HG02870 (cell line): ENCODE results near the gene NCKAP1.
A peak's percentile ranks its signal among the peaks of the same experiment; 100 is the strongest.
"Not testable (repeated sequence)": the region's sequence is repeated elsewhere in the genome, so short reads cannot be mapped to it uniquely, and the experiment has no call there.

Source experiments
- ATAC-seq: cut with Tn5 transposase; IDR thresholded peaks from one replicate; pipeline ENCODE4 v1.9.1; 2021; ENCODE audit warnings: mild to moderate bottlenecking, moderate library complexity; ENCODE audit not compliant: unreplicated experiment

NCKAP1 gene

GRCh38 chr2:183038341-183039300 lies at the start of gene NCKAP1:
NCKAP1 (minus strand) TSS chr2:183038457; CDS start chr2:183038099, 358 bp downstream.
- peak; percentile 69 for ATAC-seq

- no peak for ATAC-seq
Observed at GRCh38 chr2:183081911-183082310, 43.7 kb upstream of the NCKAP1 start.

- peak; percentile 19 for ATAC-seq
Observed at GRCh38 chr2:183079139-183079775, 41.0 kb upstream of the NCKAP1 start.

GRCh38 chr2:183078464-183079138 lies 40.3 kb upstream of the NCKAP1 start, which contains the start of gene DUSP19:
DUSP19 (plus strand) TSS chr2:183078747; CDS start chr2:183078934, 187 bp downstream.
- ATAC-seq: peak; percentile 88

GRCh38 chr2:183078163-183078463 lies 39.9 kb upstream of the NCKAP1 start:
- no peak for ATAC-seq

- ATAC-seq: no peak
Observed at GRCh38 chr2:183072177-183072576, 33.9 kb upstream of the NCKAP1 start.

GRCh38 chr2:183070942-183071844 lies 32.9 kb upstream of the NCKAP1 start:
- no peak for ATAC-seq

- no peak for ATAC-seq
Observed at GRCh38 chr2:183069174-183069573, 30.9 kb upstream of the NCKAP1 start.

- ATAC-seq: no peak
Observed at GRCh38 chr2:183068561-183068960, 30.3 kb upstream of the NCKAP1 start.

GRCh38 chr2:183063083-183063482 lies 24.8 kb upstream of the NCKAP1 start:
- no peak for ATAC-seq

- ATAC-seq: no peak
Observed at GRCh38 chr2:183060571-183061231, 22.4 kb upstream of the NCKAP1 start.

- no peak for ATAC-seq
Observed at GRCh38 chr2:183059561-183059960, 21.3 kb upstream of the NCKAP1 start.

GRCh38 chr2:183057333-183057985 lies 19.2 kb upstream of the NCKAP1 start:
- ATAC-seq: peak; percentile 47

- ATAC-seq: no peak
Observed at GRCh38 chr2:183049420-183049819, 11.2 kb upstream of the NCKAP1 start.

- ATAC-seq: not testable (repeated sequence)
Observed at GRCh38 chr2:183047486-183048125, 9.3 kb upstream of the NCKAP1 start.

GRCh38 chr2:183043580-183043979 lies 5.3 kb upstream of the NCKAP1 start:
- ATAC-seq: not testable (repeated sequence)

GRCh38 chr2:183040604-183041003 lies 2.3 kb upstream of the NCKAP1 start:
- no peak for ATAC-seq

GRCh38 chr2:183037553-183038340 lies 510 bp downstream of the NCKAP1 start:
- peak; percentile 33 for ATAC-seq
